Measurements from ENCODE around the gene CDH10.

DNA sequence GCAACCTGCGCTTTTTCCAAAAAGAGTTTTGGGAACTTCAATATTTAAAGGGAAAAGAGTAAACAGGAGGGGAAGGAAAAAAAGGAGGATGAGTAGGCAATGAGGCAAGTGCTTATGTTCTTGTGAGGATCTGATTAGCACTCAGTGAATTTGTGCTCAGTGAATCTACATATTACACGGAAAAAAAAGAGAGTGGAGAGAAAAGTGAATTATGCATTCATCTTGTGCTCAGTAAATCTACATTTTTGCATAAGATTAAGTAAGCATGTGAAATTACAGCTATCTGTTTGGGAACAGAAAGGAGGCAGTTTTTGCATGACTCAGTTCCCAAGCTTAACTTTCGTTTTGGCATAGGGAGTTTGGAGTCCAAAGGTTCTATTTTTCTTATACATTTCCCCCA, 170.1 kb downstream of the CDH10 start:
- TF ChIP-seq, protein P1, sequence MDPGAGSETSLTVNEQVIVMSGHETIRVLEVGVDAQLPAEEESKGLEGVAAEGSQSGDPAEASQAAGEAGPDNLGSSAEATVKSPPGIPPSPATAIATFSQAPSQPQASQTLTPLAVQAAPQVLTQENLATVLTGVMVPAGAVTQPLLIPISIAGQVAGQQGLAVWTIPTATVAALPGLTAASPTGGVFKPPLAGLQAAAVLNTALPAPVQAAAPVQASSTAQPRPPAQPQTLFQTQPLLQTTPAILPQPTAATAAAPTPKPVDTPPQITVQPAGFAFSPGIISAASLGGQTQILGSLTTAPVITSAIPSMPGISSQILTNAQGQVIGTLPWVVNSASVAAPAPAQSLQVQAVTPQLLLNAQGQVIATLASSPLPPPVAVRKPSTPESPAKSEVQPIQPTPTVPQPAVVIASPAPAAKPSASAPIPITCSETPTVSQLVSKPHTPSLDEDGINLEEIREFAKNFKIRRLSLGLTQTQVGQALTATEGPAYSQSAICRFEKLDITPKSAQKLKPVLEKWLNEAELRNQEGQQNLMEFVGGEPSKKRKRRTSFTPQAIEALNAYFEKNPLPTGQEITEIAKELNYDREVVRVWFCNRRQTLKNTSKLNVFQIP (CRISPR knock-in tag; IDR thresholded peaks at IDR 0.05; ENCODE audit: borderline replicate concordance, low read depth) = no peak
- TF ChIP-seq ISL1 (CRISPR knock-in tag; IDR thresholded peaks at IDR 0.05) (no peak), ZFP30 (CRISPR knock-in tag; IDR thresholded peaks at IDR 0.05) (no peak), CSDC2 (CRISPR knock-in tag; IDR thresholded peaks at IDR 0.05) (no peak)
